AG09319 (cell line): ENCODE data around the gene ATG5.

Experiments used
- DNase-seq: peaks from one replicate; pipeline ENCODE4 v3.0.0-alpha.2; 2010; ENCODE audit warnings: low read depth; ENCODE audit errors: extremely low read depth
- CTCF ChIP-seq: IDR thresholded peaks from 2 replicates; pipeline ENCODE4 v1.5.1; 2011; ENCODE audit warnings: low read depth, mild to moderate bottlenecking, inconsistent platforms, low read length, moderate library complexity

ATG5 gene

GRCh38 chr6:106186714-106187113 is 138.8 kb downstream of the ATG5 start:
- no peak for DNase-seq
- no peak for TF ChIP-seq CTCF

- no peak for DNase-seq
- TF ChIP-seq CTCF = no peak
Measured at GRCh38 chr6:106186172-106186571, 139.4 kb downstream of the ATG5 start.

- no peak for DNase-seq
Measured at GRCh38 chr6:106185615-106186014, 139.9 kb downstream of the ATG5 start.

GRCh38 chr6:106184629-106185028 is 140.9 kb downstream of the ATG5 start:
- DNase-seq = no peak
- no peak for TF ChIP-seq CTCF

More at GRCh38 chr6:106185615-106186014, 139.9 kb downstream of the ATG5 start:
- no peak for TF ChIP-seq CTCF

- no peak for TF ChIP-seq CTCF
- no peak for DNase-seq
Measured at GRCh38 chr6:106183430-106183829, 142.1 kb downstream of the ATG5 start.

- TF ChIP-seq CTCF = no peak
- DNase-seq = no peak
Measured at GRCh38 chr6:106182455-106182854, 143.1 kb downstream of the ATG5 start.

GRCh38 chr6:106181664-106182418 is 143.7 kb downstream of the ATG5 start:
- DNase-seq = no peak
- TF ChIP-seq CTCF = no peak
